Measurements from ENCODE around the gene PARP9. TPM values are rescaled to one million over a fixed set of nuclear protein-coding genes. Genes with fewer than 3 reads are reported as not detected.

The PARP9 gene
- total RNA-seq, 1 donor from 2014 or later, result 8.1 TPM

DNA sequence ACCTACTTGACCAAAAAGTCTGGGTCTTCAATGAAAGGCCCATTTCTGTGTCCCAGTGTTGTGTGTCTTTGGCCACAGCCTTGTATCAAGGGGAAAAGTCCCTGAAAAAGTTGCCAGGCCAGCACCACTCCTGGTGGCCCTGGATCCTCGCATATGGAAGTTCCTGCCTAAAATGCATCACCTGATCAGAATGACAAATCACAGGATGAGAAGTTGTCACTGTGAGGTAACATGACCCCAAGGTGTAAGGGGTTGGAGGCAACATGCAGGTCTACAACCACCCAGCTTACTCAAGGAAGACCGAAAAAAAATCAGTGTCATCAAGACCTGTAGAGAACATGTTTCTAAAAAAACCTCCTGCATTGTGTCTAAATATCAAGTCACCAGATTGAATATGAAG, 39.0 kb upstream of the PARP9 start:
- TF ChIP-seq, protein P1, sequence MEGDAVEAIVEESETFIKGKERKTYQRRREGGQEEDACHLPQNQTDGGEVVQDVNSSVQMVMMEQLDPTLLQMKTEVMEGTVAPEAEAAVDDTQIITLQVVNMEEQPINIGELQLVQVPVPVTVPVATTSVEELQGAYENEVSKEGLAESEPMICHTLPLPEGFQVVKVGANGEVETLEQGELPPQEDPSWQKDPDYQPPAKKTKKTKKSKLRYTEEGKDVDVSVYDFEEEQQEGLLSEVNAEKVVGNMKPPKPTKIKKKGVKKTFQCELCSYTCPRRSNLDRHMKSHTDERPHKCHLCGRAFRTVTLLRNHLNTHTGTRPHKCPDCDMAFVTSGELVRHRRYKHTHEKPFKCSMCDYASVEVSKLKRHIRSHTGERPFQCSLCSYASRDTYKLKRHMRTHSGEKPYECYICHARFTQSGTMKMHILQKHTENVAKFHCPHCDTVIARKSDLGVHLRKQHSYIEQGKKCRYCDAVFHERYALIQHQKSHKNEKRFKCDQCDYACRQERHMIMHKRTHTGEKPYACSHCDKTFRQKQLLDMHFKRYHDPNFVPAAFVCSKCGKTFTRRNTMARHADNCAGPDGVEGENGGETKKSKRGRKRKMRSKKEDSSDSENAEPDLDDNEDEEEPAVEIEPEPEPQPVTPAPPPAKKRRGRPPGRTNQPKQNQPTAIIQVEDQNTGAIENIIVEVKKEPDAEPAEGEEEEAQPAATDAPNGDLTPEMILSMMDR (IDR thresholded peaks at IDR 0.05), result no peak
- Histone ChIP-seq H3K36me3 (no peaks in the 10 kb centered on the region), H3K4me1 (no peaks in the 10 kb centered on the region)

DNA sequence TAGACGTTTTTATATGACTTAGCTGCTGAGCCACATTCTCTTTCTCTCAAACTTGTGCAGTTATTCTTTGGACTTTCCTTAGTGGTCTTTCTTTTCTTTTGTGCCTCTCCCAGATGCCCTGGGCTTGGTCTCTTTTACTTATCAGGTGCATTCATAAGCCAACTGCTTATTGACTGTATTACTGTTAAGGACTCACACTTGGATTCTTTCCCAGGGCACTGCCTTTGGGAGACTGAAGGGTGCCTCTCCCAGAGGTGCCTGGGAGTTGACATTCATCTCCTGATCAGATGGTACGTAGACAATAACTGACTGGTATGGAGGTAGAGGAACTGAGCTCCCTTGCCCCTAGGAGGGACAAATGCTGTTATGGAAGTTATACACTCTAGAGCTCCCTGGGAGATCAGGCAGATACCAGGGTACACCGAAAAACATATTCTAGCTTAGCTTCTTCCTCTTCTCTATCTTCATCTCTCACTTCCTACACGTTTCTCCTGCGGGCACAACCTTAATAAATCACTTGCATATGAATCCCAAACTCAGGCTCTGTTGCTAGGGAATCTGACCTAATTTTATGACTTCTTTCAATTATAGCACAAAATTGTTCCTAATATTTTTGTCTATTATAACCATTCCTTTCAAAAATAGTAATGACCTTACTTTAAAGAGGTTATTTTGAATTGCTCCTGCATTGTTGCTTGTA, 38.1 kb upstream of the PARP9 start:
- H3K4me1 ChIP-seq, result no peaks in the 10 kb centered on the region
- no peaks in the 10 kb centered on the region for H3K27me3 ChIP-seq
- no peak for DNase-seq (ENCODE audit: low spot score in 2 of 2)
- H3K27ac ChIP-seq, result no peak overlapping the region
- no peak overlapping the region for H3K4me3 ChIP-seq
- H3K36me3 ChIP-seq, result no peaks in the 10 kb centered on the region
- intact Hi-C loops (cut with DNase I), result no loop called here
- TF ChIP-seq, protein P1 (IDR thresholded peaks at IDR 0.05), result no peak
- no peaks in the 10 kb centered on the region for H3K9me3 ChIP-seq

More for the DNA sequence above, 39.0 kb upstream of the PARP9 start:
- no peak for DNase-seq (ENCODE audit: low spot score in 2 of 2)
- Histone ChIP-seq H3K27me3 (no peaks in the 10 kb centered on the region), H3K27ac (no peak overlapping the region), H3K9me3 (no peaks in the 10 kb centered on the region), H3K4me3 (no peak overlapping the region)
- intact Hi-C loops (cut with DNase I), result no loop called here

DNA sequence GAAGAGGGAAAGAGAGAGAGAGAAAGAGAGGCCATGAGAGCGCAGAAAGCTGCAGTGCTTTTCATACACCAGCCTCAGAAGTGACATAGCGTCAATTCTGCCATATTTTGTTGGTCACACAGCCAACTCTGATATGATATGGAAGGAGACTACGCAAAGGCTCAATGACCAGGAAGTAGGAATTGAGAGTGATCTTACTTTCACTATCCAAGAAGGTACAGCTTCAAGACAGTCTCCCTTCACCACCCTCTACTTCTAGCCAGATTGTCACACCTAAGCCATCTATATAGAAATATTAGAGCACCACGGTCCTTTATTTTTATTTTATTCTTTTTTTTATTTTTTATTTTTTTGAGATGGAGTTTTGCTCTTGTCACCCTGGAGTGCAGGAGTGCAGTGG, 34.5 kb upstream of the PARP9 start:
- no peak for DNase-seq (ENCODE audit: low spot score in 2 of 2)
- intact Hi-C loops (cut with DNase I), result no loop called here
- H3K9me3 ChIP-seq, result no peaks in the 10 kb centered on the region
- no peak overlapping the region for H3K27ac ChIP-seq
- H3K4me1 ChIP-seq, result no peaks in the 10 kb centered on the region
- TF ChIP-seq, protein P1 (IDR thresholded peaks at IDR 0.05), result no peak
- no peaks in the 10 kb centered on the region for H3K27me3 ChIP-seq
- H3K4me3 ChIP-seq, result no peak overlapping the region
- no peaks in the 10 kb centered on the region for H3K36me3 ChIP-seq

GRCh38 chr3:122598151-122598550, 34.1 kb upstream of the PARP9 start:
- intact Hi-C loops (cut with DNase I), result no loop called here
- Histone ChIP-seq H3K4me1 (no peaks in the 10 kb centered on the region), H3K36me3 (no peaks in the 10 kb centered on the region), H3K4me3 (no peak overlapping the region), H3K27ac (no peak overlapping the region), H3K9me3 (no peaks in the 10 kb centered on the region), H3K27me3 (no peaks in the 10 kb centered on the region)
- DNase-seq (ENCODE audit: low spot score in 2 of 2), result no peak
- TF ChIP-seq, protein P1 (IDR thresholded peaks at IDR 0.05), result no peak

- DNase-seq (ENCODE audit: low spot score in 2 of 2), result no peak
- intact Hi-C loops (cut with DNase I), result no loop called here
- no peaks in the 10 kb centered on the region for H3K36me3 ChIP-seq
- TF ChIP-seq, protein P1 (IDR thresholded peaks at IDR 0.05), result no peak
- no peak overlapping the region for H3K27ac ChIP-seq
- H3K27me3 ChIP-seq, result no peaks in the 10 kb centered on the region
- H3K4me3 ChIP-seq, result no peak overlapping the region
- no peaks in the 10 kb centered on the region for H3K4me1 ChIP-seq
- no peaks in the 10 kb centered on the region for H3K9me3 ChIP-seq
Measured at GRCh38 chr3:122594025-122594424, 29.9 kb upstream of the PARP9 start.

DNA sequence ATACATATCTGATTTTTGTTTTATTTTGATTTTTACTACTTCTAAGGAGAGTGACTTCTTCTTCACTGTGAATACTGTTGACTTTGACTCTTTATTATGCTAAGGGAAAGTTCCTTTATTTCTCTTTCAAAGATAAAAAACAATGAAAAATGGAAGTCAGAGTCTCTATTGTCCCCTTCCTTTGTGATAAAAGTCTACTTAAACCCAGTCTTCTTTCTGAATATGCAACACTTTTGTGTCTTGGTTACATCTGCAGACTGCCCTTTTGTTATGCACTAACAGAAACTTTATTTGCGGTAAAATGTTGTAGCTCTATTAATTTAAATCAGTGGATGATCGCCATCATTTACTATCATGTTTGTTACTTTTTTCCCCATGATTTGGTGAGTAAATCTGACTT, 26.5 kb upstream of the PARP9 start:
- TF ChIP-seq, protein P1 (IDR thresholded peaks at IDR 0.05), result no peak
- Histone ChIP-seq H3K27me3 (no peaks in the 10 kb centered on the region), H3K9me3 (no peaks in the 10 kb centered on the region), H3K36me3 (no peaks in the 10 kb centered on the region), H3K4me1 (no peaks in the 10 kb centered on the region), H3K27ac (no peak overlapping the region), H3K4me3 (no peak overlapping the region)
- no peak for DNase-seq (ENCODE audit: low spot score in 2 of 2)
- intact Hi-C loops (cut with DNase I), result no loop called here
